Measurements from ENCODE around the gene ZNF367. TPM values are rescaled to one million over a fixed set of nuclear protein-coding genes. Genes with fewer than 3 reads are reported as not detected.

The ZNF367 gene
- total RNA-seq, 4 donors from 2014 or later = 2.5 to 4.3 (median 3.1) TPM

- Histone ChIP-seq H3K27ac (peak overlapping the region in 3 of 4 donors; percentile 54 to 84 (median 76)), H3K36me3 (peaks cover 0 to 38% (median 0%) of the 10 kb centered on the region in 3 donors), H3K9me3 (peaks cover 0 to 9% (median 0%) of the 10 kb centered on the region in 4 donors), H3K4me1 (peaks cover 0 to 19% (median 9%) of the 10 kb centered on the region in 4 donors), H3K4me3 (no peak overlapping the region), H3K27me3 (no peaks in the 10 kb centered on the region)
- 28 to 34% methylated on average over 6 of the region's 6 CpGs for WGBS, 2 donors
- TF ChIP-seq EP300 (IDR thresholded peaks at IDR 0.05) = no peak
- no peak for TF ChIP-seq POLR2A (IDR thresholded peaks at IDR 0.05)
- TF ChIP-seq CTCF (IDR thresholded peaks at IDR 0.05) = no peak
- peak; percentile 28 to 34 for DNase-seq (ENCODE audit: low spot score in 2 of 2)
Measured at GRCh38 chr9:96344458-96345180, 73.6 kb downstream of the ZNF367 start.

- 33 to 36% methylated on average over 5 of the region's 5 CpGs for WGBS, 2 donors
- Histone ChIP-seq H3K27me3 (no peaks in the 10 kb centered on the region), H3K36me3 (peaks cover 0 to 29% (median 0%) of the 10 kb centered on the region in 3 donors), H3K27ac (peak overlapping the region; percentile 14 to 73 (median 38)), H3K9me3 (peaks cover 0 to 8% (median 0%) of the 10 kb centered on the region in 4 donors), H3K4me3 (no peak overlapping the region), H3K4me1 (peaks cover 0 to 19% (median 9%) of the 10 kb centered on the region in 4 donors)
- no peak for DNase-seq (ENCODE audit: low spot score in 2 of 2)
- TF ChIP-seq EP300 (IDR thresholded peaks at IDR 0.05) = no peak
- no peak for TF ChIP-seq CTCF (IDR thresholded peaks at IDR 0.05)
- no peak for TF ChIP-seq POLR2A (IDR thresholded peaks at IDR 0.05)
Measured at GRCh38 chr9:96343515-96344360, 74.4 kb downstream of the ZNF367 start.

GRCh38 chr9:96342571-96343245 is 75.5 kb downstream of the ZNF367 start:
- Histone ChIP-seq H3K27me3 (no peaks in the 10 kb centered on the region), H3K4me3 (no peak overlapping the region), H3K36me3 (peaks cover 0 to 18% (median 0%) of the 10 kb centered on the region in 3 donors), H3K9me3 (no peaks in the 10 kb centered on the region), H3K4me1 (peaks cover 0 to 19% (median 9%) of the 10 kb centered on the region in 4 donors), H3K27ac (peak overlapping the region in 2 of 4 donors; percentile 36 to 73)
- no peak for TF ChIP-seq POLR2A (IDR thresholded peaks at IDR 0.05)
- no peak for TF ChIP-seq EP300 (IDR thresholded peaks at IDR 0.05)
- no peak for TF ChIP-seq CTCF (IDR thresholded peaks at IDR 0.05)
- 78 to 82% methylated on average over 18 to 20 of the region's 20 CpGs for WGBS, 2 donors
- DNase-seq (ENCODE audit: low spot score in 2 of 2) = no peak

- no peak for DNase-seq (ENCODE audit: low spot score in 2 of 2)
- peak overlapping the region in 1 of 4 donors; percentile 83 for H3K27ac ChIP-seq
- no peak overlapping the region for H3K4me3 ChIP-seq
- peaks cover 0 to 18% (median 0%) of the 10 kb centered on the region in 3 donors for H3K36me3 ChIP-seq
- H3K4me1 ChIP-seq = peaks cover 0 to 19% (median 9%) of the 10 kb centered on the region in 4 donors
- H3K27me3 ChIP-seq = no peaks in the 10 kb centered on the region
- 96% methylated on average over 3 of the region's 3 CpGs for WGBS, 2 donors
- no peaks in the 10 kb centered on the region for H3K9me3 ChIP-seq
- no peak for TF ChIP-seq EP300 (IDR thresholded peaks at IDR 0.05)
- no peak for TF ChIP-seq CTCF (IDR thresholded peaks at IDR 0.05)
- no peak for TF ChIP-seq POLR2A (IDR thresholded peaks at IDR 0.05)
Measured at GRCh38 chr9:96340707-96341106, 77.5 kb downstream of the ZNF367 start.
